ENCODE measurements around the gene BCDIN3D.

DNA sequence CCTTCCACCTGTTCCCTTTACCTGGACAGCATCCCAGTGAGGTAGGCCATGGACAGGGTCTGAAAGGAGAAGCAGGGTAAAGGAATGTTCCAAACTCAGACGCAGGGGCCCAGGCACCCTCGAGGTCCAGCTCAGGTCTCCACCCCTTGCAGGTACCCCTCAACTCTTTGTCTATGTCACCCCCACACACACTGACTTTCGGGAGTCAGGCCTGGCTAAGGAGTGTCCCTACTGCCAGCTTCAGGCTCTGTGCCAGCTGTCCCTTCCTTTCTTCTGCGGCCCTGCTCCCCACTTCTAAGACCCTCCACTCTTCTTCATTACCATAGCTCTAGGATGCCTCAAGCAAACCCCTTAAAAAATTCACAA, 47.2 kb upstream of the BCDIN3D start:
- no peak for TF ChIP-seq POLR2A (IDR thresholded peaks at IDR 0.05)
- TF ChIP-seq, protein P1, sequence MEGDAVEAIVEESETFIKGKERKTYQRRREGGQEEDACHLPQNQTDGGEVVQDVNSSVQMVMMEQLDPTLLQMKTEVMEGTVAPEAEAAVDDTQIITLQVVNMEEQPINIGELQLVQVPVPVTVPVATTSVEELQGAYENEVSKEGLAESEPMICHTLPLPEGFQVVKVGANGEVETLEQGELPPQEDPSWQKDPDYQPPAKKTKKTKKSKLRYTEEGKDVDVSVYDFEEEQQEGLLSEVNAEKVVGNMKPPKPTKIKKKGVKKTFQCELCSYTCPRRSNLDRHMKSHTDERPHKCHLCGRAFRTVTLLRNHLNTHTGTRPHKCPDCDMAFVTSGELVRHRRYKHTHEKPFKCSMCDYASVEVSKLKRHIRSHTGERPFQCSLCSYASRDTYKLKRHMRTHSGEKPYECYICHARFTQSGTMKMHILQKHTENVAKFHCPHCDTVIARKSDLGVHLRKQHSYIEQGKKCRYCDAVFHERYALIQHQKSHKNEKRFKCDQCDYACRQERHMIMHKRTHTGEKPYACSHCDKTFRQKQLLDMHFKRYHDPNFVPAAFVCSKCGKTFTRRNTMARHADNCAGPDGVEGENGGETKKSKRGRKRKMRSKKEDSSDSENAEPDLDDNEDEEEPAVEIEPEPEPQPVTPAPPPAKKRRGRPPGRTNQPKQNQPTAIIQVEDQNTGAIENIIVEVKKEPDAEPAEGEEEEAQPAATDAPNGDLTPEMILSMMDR (IDR thresholded peaks at IDR 0.05): no peak
